ENCODE measurements around the gene FLNC.

DNA sequence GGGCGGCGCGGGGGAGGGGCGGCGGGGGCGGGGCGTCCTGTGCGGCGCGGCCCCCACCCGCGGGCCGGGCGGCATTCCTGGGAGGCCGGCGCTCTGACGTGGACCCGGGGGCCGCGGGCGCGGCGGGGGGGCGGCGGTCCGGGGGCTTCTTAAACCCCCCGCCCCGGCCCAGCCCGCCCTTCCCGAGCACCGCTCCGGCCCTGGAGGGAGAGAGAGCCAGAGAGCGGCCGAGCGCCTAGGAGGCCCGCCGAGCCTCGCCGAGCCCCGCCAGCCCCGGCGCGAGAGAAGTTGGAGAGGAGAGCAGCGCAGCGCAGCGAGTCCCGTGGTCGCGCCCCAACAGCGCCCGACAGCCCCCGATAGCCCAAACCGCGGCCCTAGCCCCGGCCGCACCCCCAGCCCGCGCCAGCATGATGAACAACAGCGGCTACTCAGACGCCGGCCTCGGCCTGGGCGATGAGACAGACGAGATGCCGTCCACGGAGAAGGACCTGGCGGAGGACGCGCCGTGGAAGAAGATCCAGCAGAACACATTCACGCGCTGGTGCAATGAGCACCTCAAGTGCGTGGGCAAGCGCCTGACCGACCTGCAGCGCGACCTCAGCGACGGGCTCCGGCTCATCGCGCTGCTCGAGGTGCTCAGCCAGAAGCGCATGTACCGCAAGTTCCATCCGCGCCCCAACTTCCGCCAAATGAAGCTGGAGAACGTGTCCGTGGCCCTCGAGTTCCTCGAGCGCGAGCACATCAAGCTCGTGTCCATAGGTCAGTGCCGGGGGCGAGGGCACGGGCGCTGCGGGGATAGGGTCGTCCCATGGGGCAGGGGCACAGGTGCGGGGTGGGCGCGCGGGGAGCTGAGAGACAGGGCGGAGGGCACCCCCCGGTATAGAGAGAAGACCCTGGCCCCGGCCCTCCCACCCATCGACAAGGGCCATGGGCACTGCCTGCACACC lies at the start of gene FLNC:
- TF ChIP-seq, protein P1, sequence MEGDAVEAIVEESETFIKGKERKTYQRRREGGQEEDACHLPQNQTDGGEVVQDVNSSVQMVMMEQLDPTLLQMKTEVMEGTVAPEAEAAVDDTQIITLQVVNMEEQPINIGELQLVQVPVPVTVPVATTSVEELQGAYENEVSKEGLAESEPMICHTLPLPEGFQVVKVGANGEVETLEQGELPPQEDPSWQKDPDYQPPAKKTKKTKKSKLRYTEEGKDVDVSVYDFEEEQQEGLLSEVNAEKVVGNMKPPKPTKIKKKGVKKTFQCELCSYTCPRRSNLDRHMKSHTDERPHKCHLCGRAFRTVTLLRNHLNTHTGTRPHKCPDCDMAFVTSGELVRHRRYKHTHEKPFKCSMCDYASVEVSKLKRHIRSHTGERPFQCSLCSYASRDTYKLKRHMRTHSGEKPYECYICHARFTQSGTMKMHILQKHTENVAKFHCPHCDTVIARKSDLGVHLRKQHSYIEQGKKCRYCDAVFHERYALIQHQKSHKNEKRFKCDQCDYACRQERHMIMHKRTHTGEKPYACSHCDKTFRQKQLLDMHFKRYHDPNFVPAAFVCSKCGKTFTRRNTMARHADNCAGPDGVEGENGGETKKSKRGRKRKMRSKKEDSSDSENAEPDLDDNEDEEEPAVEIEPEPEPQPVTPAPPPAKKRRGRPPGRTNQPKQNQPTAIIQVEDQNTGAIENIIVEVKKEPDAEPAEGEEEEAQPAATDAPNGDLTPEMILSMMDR (IDR thresholded peaks at IDR 0.05; ENCODE audit: insufficient read depth, low read length, poor library complexity, severe bottlenecking): no peak
- TF ChIP-seq EZH2phosphoT487 (conservative IDR thresholded peaks at IDR 0.05; ENCODE audit: low read length): no peak

All from SU-DHL-6 (cell line).